GM23248 (cell line): ENCODE measurements around the gene TPRG1L. TPM values are rescaled to one million over a fixed set of nuclear protein-coding genes. Genes with fewer than 3 reads are reported as not detected.

Source experiments
- DNase-seq: peaks from one replicate; pipeline ENCODE4 v3.0.0-alpha.2; 2015
- H2AFZ ChIP-seq: fragments of 200-600 bp; sonication (generic); 2 replicates; pipeline ENCODE4 v1.6.1; 2016; ENCODE audit warnings: antibody characterized with exemption
- H3F3A ChIP-seq: fragments of 200-600 bp; sonication (generic); 2 replicates; pipeline ENCODE4 v1.6.1; 2016; ENCODE audit warnings: mild to moderate bottlenecking, antibody characterized with exemption, mixed run types; ENCODE audit not compliant: insufficient read depth
- H3K27ac ChIP-seq: fragments of 200-600 bp; sonication (generic); 2 replicates; pipeline ENCODE4 v1.5.1; 2016; ENCODE audit warnings: mild to moderate bottlenecking
- H3K27me3 ChIP-seq: fragments of 200-600 bp; sonication (generic); replicated peaks from 2 replicates; pipeline ENCODE4 v1.6.1; 2016; ENCODE audit warnings: mild to moderate bottlenecking; ENCODE audit not compliant: insufficient read depth
- H3K36me3 ChIP-seq: fragments of 200-600 bp; sonication (generic); 2 replicates; pipeline ENCODE4 v1.6.1; 2016; ENCODE audit warnings: low read depth, mild to moderate bottlenecking
- H3K4me1 ChIP-seq: fragments of 200-600 bp; sonication (generic); 2 replicates; pipeline ENCODE4 v1.6.1; 2016; ENCODE audit warnings: mild to moderate bottlenecking; ENCODE audit not compliant: insufficient read depth
- H3K4me2 ChIP-seq: fragments of 200-600 bp; sonication (generic); one replicate; pipeline ENCODE4 v1.6.1; 2016; ENCODE audit warnings: mild to moderate bottlenecking; ENCODE audit not compliant: unreplicated experiment
- H3K4me3 ChIP-seq: fragments of 200-600 bp; sonication (generic); 2 replicates; pipeline ENCODE4 v1.5.1; 2016; ENCODE audit warnings: mild to moderate bottlenecking
- H3K79me2 ChIP-seq: fragments of 200-600 bp; sonication (generic); 2 replicates; pipeline ENCODE4 v1.6.1; 2016; ENCODE audit warnings: mild to moderate bottlenecking; ENCODE audit not compliant: insufficient read depth
- H3K9ac ChIP-seq: fragments of 200-600 bp; sonication (generic); 2 replicates; pipeline ENCODE4 v1.6.1; 2016; ENCODE audit warnings: mild to moderate bottlenecking
- H3K9me2 ChIP-seq: fragments of 200-600 bp; sonication (generic); 2 replicates; pipeline ENCODE4 v1.6.1; 2016; ENCODE audit warnings: mixed run types, mild to moderate bottlenecking, moderate library complexity; ENCODE audit not compliant: insufficient read depth
- H3K9me3 ChIP-seq: fragments of 200-600 bp; sonication (generic); one replicate; pipeline ENCODE4 v1.6.1; 2017; ENCODE audit warnings: low read depth
- H4K20me1 ChIP-seq: fragments of 200-600 bp; sonication (generic); 2 replicates; pipeline ENCODE4 v1.6.0; 2016; ENCODE audit not compliant: insufficient read depth
- EZH2 ChIP-seq: fragments of 200-600 bp; sonication (generic); IDR thresholded peaks from 2 replicates; pipeline ENCODE4 v1.6.1; 2018; ENCODE audit warnings: antibody characterized with exemption, mild to moderate bottlenecking; ENCODE audit not compliant: insufficient read depth, poor library complexity, severe bottlenecking
- EZH2phosphoT487 ChIP-seq: fragments of 200-600 bp; sonication (generic); IDR thresholded peaks from 2 replicates; pipeline ENCODE4 v1.6.1; 2018; ENCODE audit warnings: antibody characterized with exemption, moderate library complexity, mild to moderate bottlenecking, low read depth; ENCODE audit not compliant: insufficient read depth
- WGBS, 2 experiments: methylation state at CpG; one replicate each; pipeline ENCODE4 v1.1.6; 2015 to 2017; ENCODE audit warnings: low lambda C conversion rate in 2 of 2, low coverage in 1 of 2; ENCODE audit errors: missing lambda C conversion rate in 2 of 2; 5-methylcytosine and 5-hydroxymethylcytosine counted together
- in situ Hi-C: fragments of 300-500 bp; cut with MboI; formaldehyde crosslinking; loops from 2 replicates; pipeline ENCODE4 v1.15.0; 2020
- polyA plus RNA-seq: library from polyadenylated mRNA; unstranded; fragments of >200 nt; fragmentation: Nextera tagmentation; extraction: Ambion mirVana; gene quantifications from 2 replicates; pipeline ENCODE4 v1.2.1, GENCODE V29; 2016
- total RNA-seq: library from RNA; depleted of rRNA; stranded (reverse); fragments of >200 nt; shearing (Covaris generic); gene quantifications from 2 replicates; pipeline ENCODE4 v1.2.3, GENCODE V29; 2014

Gene TPRG1L
- total and polyA plus RNA-seq, 2 experiments from 2014 or later, result 30.7 to 30.9 TPM

GRCh38 chr1:3601743-3602142 lies 23.1 kb upstream of the TPRG1L start:
- in situ Hi-C loops, result no loop called here

GRCh38 chr1:3602375-3602774 lies 22.4 kb upstream of the TPRG1L start:
- H3K36me3 ChIP-seq, result no peaks in the 10 kb centered on the region
- H3K4me1 ChIP-seq, result no peaks in the 10 kb centered on the region
- no peak for DNase-seq
- no peak overlapping the region for H2AFZ ChIP-seq
- H3K4me2 ChIP-seq, result no peak overlapping the region
- no peaks in the 10 kb centered on the region for H4K20me1 ChIP-seq
- H3F3A ChIP-seq, result no peaks in the 10 kb centered on the region
- H3K9me2 ChIP-seq, result no peaks in the 10 kb centered on the region
- TF ChIP-seq EZH2phosphoT487 (no peak), EZH2 (no peak)
- WGBS, 2 experiments, result 78 to 84% methylated on average over 19 to 21 of the region's 21 CpGs
- no peaks in the 10 kb centered on the region for H3K27me3 ChIP-seq
- no peaks in the 10 kb centered on the region for H3K79me2 ChIP-seq
- no peaks in the 10 kb centered on the region for H3K9me3 ChIP-seq
- H3K9ac ChIP-seq, result no peak overlapping the region
- in situ Hi-C loops, result no loop called here
- no peak overlapping the region for H3K27ac ChIP-seq
- H3K4me3 ChIP-seq, result no peak overlapping the region

More at GRCh38 chr1:3601743-3602142, 23.1 kb upstream of the TPRG1L start:
- DNase-seq, result no peak
- Histone ChIP-seq H3K27me3 (no peaks in the 10 kb centered on the region), H3K27ac (no peak overlapping the region), H3K9ac (no peak overlapping the region), H3K4me2 (no peak overlapping the region), H4K20me1 (no peaks in the 10 kb centered on the region), H3K79me2 (no peaks in the 10 kb centered on the region), H3K4me3 (no peak overlapping the region), H3K4me1 (no peaks in the 10 kb centered on the region), H3F3A (no peaks in the 10 kb centered on the region), H3K36me3 (no peaks in the 10 kb centered on the region), H3K9me3 (no peaks in the 10 kb centered on the region), H2AFZ (no peak overlapping the region), H3K9me2 (no peaks in the 10 kb centered on the region)
- 69 to 76% methylated on average over 16 of the region's 16 CpGs for WGBS, 2 experiments
- TF ChIP-seq EZH2, result no peak
- TF ChIP-seq EZH2phosphoT487, result no peak

- H3K4me2 ChIP-seq, result no peak overlapping the region
- no peaks in the 10 kb centered on the region for H3K27me3 ChIP-seq
- DNase-seq, result no peak
- no peaks in the 10 kb centered on the region for H3K9me3 ChIP-seq
- H3K36me3 ChIP-seq, result no peaks in the 10 kb centered on the region
- no peaks in the 10 kb centered on the region for H3K4me1 ChIP-seq
- TF ChIP-seq EZH2, result no peak
- no peak for TF ChIP-seq EZH2phosphoT487
- H3K4me3 ChIP-seq, result no peak overlapping the region
- in situ Hi-C loops, result no loop called here
- H3K27ac ChIP-seq, result no peak overlapping the region
- no peak overlapping the region for H3K9ac ChIP-seq
- no peaks in the 10 kb centered on the region for H3K9me2 ChIP-seq
- H3K79me2 ChIP-seq, result no peaks in the 10 kb centered on the region
- H4K20me1 ChIP-seq, result no peaks in the 10 kb centered on the region
- no peaks in the 10 kb centered on the region for H3F3A ChIP-seq
- no peak overlapping the region for H2AFZ ChIP-seq
- WGBS, 2 experiments, result 66 to 80% methylated on average over 10 to 11 of the region's 11 CpGs
These were observed 21.7 kb upstream of the TPRG1L start for GRCh38 chr1:3603156-3603555.

- H3K4me3 ChIP-seq, result no peak overlapping the region
- no peak overlapping the region for H3K9ac ChIP-seq
- no peaks in the 10 kb centered on the region for H3K79me2 ChIP-seq
- DNase-seq, result no peak
- H2AFZ ChIP-seq, result no peak overlapping the region
- in situ Hi-C loops, result no loop called here
- no peak overlapping the region for H3K4me2 ChIP-seq
- H3K27me3 ChIP-seq, result no peaks in the 10 kb centered on the region
- no peaks in the 10 kb centered on the region for H3K36me3 ChIP-seq
- TF ChIP-seq EZH2phosphoT487 (no peak), EZH2 (no peak)
- no peaks in the 10 kb centered on the region for H3K9me2 ChIP-seq
- H3K4me1 ChIP-seq, result no peaks in the 10 kb centered on the region
- H3K9me3 ChIP-seq, result no peaks in the 10 kb centered on the region
- H3K27ac ChIP-seq, result no peak overlapping the region
- WGBS, 2 experiments, result 63 to 82% methylated on average over 24 to 29 of the region's 29 CpGs
- no peaks in the 10 kb centered on the region for H4K20me1 ChIP-seq
- no peaks in the 10 kb centered on the region for H3F3A ChIP-seq
These were observed 21.0 kb upstream of the TPRG1L start for GRCh38 chr1:3603571-3604467.
